GM18907 (cell line): ENCODE measurements around the gene MME.
"Not testable (repeated sequence)": the region's sequence is repeated elsewhere in the genome, so short reads cannot be mapped to it uniquely, and the experiment has no call there.

Source experiments
- ATAC-seq: cut with Tn5 transposase; IDR thresholded peaks from one replicate; pipeline ENCODE4 v1.9.1; 2021; ENCODE audit warnings: mild to moderate bottlenecking, moderate library complexity; ENCODE audit not compliant: unreplicated experiment

The MME gene

GRCh38 chr3:155189478-155189877 lies 109.4 kb downstream of the MME start:
- no peak for ATAC-seq

GRCh38 chr3:155190691-155191090 lies 110.6 kb downstream of the MME start:
- ATAC-seq = no peak

- no peak for ATAC-seq
Measured at GRCh38 chr3:155192957-155193746, 113.0 kb downstream of the MME start.

- ATAC-seq = no peak
Measured at GRCh38 chr3:155193868-155194267, 113.7 kb downstream of the MME start.

- no peak for ATAC-seq
Measured at GRCh38 chr3:155194973-155195957, 115.1 kb downstream of the MME start.

GRCh38 chr3:155196131-155197021 lies 116.3 kb downstream of the MME start:
- ATAC-seq = no peak

GRCh38 chr3:155197786-155198185 lies 117.7 kb downstream of the MME start:
- no peak for ATAC-seq

- ATAC-seq = no peak
Measured at GRCh38 chr3:155202626-155203025, 122.5 kb downstream of the MME start.

GRCh38 chr3:155204851-155205250 lies 124.7 kb downstream of the MME start:
- no peak for ATAC-seq

GRCh38 chr3:155208183-155208800 lies 128.2 kb downstream of the MME start:
- no peak for ATAC-seq

GRCh38 chr3:155210736-155211135 lies 130.6 kb downstream of the MME start:
- no peak for ATAC-seq

GRCh38 chr3:155211266-155211665 lies 131.1 kb downstream of the MME start:
- no peak for ATAC-seq

- ATAC-seq = no peak
Measured at GRCh38 chr3:155211940-155212339, 131.8 kb downstream of the MME start.

- not testable (repeated sequence) for ATAC-seq
Measured at GRCh38 chr3:155216007-155216406, 135.9 kb downstream of the MME start.

- ATAC-seq = no peak
Measured at GRCh38 chr3:155217591-155217990, 137.5 kb downstream of the MME start.

GRCh38 chr3:155218462-155218861 lies 138.3 kb downstream of the MME start:
- no peak for ATAC-seq

GRCh38 chr3:155219106-155219505 lies 139.0 kb downstream of the MME start:
- no peak for ATAC-seq

- no peak for ATAC-seq
Measured at GRCh38 chr3:155225417-155225816, 145.3 kb downstream of the MME start.

- ATAC-seq = no peak
Measured at GRCh38 chr3:155227141-155227540, 147.0 kb downstream of the MME start.

- no peak for ATAC-seq
Measured at GRCh38 chr3:155228676-155229075, 148.6 kb downstream of the MME start.
